Activated CD4-positive, alpha-beta memory T cell treated with anti-CD3 and anti-CD28 coated beads, Interleukin-2, amount 10 ng/mL, durations not matched to agents 7 days and 5 days (primary cell): Measurements from ENCODE around the gene ATG4D. TPM values are rescaled to one million over a fixed set of nuclear protein-coding genes. Genes with fewer than 3 reads are reported as not detected.
"Not testable (repeated sequence)": the region's sequence is repeated elsewhere in the genome, so short reads cannot be mapped to it uniquely, and the experiment has no call there.

ENCODE experiments used
- CTCF ChIA-PET: fragments of 350-600 bp; sonication (Branson Sonifier 250); formaldehyde crosslinking; loops from one replicate; lab custom pipeline; 2021; ENCODE audit warnings: antibody characterized with exemption, inconsistent platforms; lab: Charles Lee
- POLR2A ChIA-PET: fragments of 350-600 bp; sonication (Branson Sonifier 250); formaldehyde crosslinking; loops from one replicate; lab custom pipeline; 2021; ENCODE audit warnings: antibody characterized with exemption; lab: Charles Lee
- DNase-seq: peaks from one replicate; pipeline ENCODE4 v3.0.0-alpha.2; 2020
- H3K27ac Mint-ChIP-seq: one replicate; pipeline ENCODE4 v1.8.0; 2021; ENCODE audit warnings: mild to moderate bottlenecking, mixed read lengths
- H3K27me3 Mint-ChIP-seq: one replicate; pipeline ENCODE4 v1.8.0; 2021; ENCODE audit warnings: mixed read lengths
- H3K36me3 Mint-ChIP-seq: one replicate; pipeline ENCODE4 v1.8.0; 2021; ENCODE audit warnings: low read depth, mixed read lengths
- H3K4me1 Mint-ChIP-seq: one replicate; pipeline ENCODE4 v1.8.0; 2021; ENCODE audit warnings: mixed read lengths
- H3K4me3 Mint-ChIP-seq: one replicate; pipeline ENCODE4 v1.8.0; 2021; ENCODE audit warnings: mild to moderate bottlenecking, mixed read lengths
- H3K9me3 Mint-ChIP-seq: one replicate; pipeline ENCODE4 v1.8.0; 2021; ENCODE audit warnings: mixed read lengths
- total RNA-seq, 2 experiments: library from RNA; stranded (reverse); gene quantifications; one replicate each; pipeline ENCODE4 v1.2.3, GENCODE V29; 2021

ATG4D gene
- total RNA-seq, 2 experiments from 2014 or later, result 38.1 to 39.2 TPM

DNA sequence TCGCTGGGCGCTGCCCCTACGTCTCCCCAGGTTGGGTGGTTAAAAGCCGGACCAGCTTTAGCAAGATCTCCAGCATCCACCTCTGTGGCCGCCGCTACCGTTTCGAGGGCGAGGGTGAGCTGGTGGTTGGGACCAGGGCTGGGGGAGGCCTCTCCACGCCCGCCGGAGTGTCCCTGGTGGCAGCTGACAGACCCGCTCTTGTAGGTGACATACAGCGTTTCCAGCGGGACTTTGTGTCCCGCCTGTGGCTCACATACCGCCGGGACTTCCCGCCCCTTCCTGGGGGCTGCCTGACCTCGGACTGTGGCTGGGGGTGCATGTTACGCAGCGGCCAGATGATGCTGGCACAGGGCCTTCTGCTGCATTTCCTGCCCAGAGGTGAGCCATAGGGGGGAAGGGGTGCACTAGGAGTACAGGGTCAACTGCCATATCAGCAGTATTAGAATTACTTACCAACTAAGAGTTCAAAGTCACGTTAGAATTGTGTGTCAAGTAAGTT, 1.1 kb downstream of the ATG4D start:
- CTCF ChIA-PET, result no interaction called here

DNA sequence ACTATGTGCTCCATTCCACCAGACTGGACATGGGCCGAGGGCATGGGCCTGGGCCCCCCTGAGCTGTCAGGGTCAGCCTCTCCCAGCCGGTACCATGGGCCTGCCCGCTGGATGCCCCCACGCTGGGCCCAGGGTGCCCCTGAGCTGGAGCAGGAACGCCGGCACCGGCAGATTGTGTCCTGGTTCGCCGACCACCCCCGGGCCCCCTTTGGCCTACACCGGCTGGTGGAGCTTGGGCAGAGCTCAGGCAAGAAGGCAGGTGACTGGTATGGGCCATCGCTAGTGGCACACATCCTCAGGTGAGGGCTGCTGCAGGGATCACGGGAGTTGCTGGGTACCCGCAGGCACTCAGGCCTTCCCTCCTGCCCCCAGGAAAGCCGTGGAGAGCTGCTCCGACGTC, 3.1 kb downstream of the ATG4D start:
- H3K4me1 Mint-ChIP-seq, result peaks cover 22% of the 10 kb centered on the region
- peaks cover 32% of the 10 kb centered on the region for H3K36me3 Mint-ChIP-seq
- ChIA-PET CTCF (no interaction called here), POLR2A (interaction anchor here (0.9 to 1.5 kb wide), 2 partner anchors 9 to 23 kb away, joined by 3 to 4 read pairs; no protein-coding TSS in a partner anchor)
- no peak overlapping the region for H3K4me3 Mint-ChIP-seq
- DNase-seq, result no peak
- no peaks in the 10 kb centered on the region for H3K9me3 Mint-ChIP-seq
- H3K27me3 Mint-ChIP-seq, result no peaks in the 10 kb centered on the region
- H3K27ac Mint-ChIP-seq, result no peak overlapping the region

More for the DNA sequence above, 1.1 kb downstream of the ATG4D start:
- Mint-ChIP-seq H3K27ac (peak overlapping the region; percentile 84), H3K36me3 (peaks cover 13% of the 10 kb centered on the region), H3K4me3 (peak overlapping the region; percentile 91), H3K27me3 (peaks cover 10% of the 10 kb centered on the region), H3K9me3 (no peaks in the 10 kb centered on the region), H3K4me1 (peaks cover 16% of the 10 kb centered on the region)
- POLR2A ChIA-PET, result interaction anchor here (0.6 to 2.2 kb wide), 7 partner anchors 8 to 23 kb away, joined by 3 to 7 read pairs (median 4); partner anchors contain the start of gene KRI1
- no peak for DNase-seq

DNA sequence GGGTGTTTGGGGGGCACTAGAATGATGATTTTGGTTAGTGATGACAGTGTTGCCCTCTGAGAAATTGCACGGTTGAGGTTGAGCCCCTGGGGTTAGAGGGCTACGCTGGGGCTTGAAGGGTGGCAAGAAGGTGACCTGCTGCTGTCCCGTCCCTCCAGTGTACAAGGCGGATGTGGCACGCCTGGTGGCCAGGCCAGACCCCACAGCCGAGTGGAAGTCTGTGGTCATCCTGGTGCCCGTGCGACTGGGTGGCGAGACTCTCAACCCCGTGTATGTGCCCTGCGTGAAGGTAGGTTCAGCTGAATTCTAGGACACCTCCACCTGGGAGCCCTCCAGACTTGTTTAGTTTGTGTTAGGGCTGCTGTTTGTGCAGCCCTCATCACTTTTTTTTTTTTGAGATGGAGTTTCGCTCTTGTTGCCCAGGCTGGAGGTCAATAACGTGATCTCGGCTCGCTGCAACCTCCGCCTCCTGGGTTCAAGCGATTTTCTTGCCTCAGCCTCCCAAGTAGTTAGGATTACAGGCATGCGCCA, 5.1 kb downstream of the ATG4D start:
- H3K9me3 Mint-ChIP-seq, result no peaks in the 10 kb centered on the region
- DNase-seq, result no peak
- peaks cover 37% of the 10 kb centered on the region for H3K4me1 Mint-ChIP-seq
- peaks cover 51% of the 10 kb centered on the region for H3K36me3 Mint-ChIP-seq
- no peaks in the 10 kb centered on the region for H3K27me3 Mint-ChIP-seq
- ChIA-PET CTCF (no interaction called here), POLR2A (no interaction called here)
- H3K27ac Mint-ChIP-seq, result no peak overlapping the region
- H3K4me3 Mint-ChIP-seq, result no peak overlapping the region

DNA sequence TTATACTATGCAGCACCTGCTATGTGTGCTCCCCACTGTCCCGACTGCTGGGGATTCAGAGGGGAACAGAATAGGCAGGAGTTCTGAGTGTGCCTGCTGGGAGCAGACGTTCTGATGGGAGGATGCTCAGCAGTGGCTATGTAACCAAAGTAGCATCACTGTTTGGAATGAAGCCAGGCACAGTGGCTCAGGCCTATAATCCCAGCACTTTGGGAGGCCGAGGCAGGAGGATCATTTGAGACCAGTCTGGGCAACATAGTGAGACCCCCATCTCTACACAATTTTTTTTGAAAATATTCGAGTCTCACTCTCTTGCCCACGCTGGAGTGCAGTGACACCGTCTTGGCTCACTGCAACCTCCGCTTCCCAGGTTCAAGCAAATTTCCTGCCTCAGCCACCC, 6.0 kb downstream of the ATG4D start:
- Mint-ChIP-seq H3K4me1 (peaks cover 44% of the 10 kb centered on the region), H3K27ac (no peak overlapping the region), H3K27me3 (no peaks in the 10 kb centered on the region), H3K4me3 (no peak overlapping the region), H3K9me3 (no peaks in the 10 kb centered on the region), H3K36me3 (peaks cover 59% of the 10 kb centered on the region)
- ChIA-PET POLR2A (no interaction called here), CTCF (no interaction called here)
- DNase-seq, result no peak

DNA sequence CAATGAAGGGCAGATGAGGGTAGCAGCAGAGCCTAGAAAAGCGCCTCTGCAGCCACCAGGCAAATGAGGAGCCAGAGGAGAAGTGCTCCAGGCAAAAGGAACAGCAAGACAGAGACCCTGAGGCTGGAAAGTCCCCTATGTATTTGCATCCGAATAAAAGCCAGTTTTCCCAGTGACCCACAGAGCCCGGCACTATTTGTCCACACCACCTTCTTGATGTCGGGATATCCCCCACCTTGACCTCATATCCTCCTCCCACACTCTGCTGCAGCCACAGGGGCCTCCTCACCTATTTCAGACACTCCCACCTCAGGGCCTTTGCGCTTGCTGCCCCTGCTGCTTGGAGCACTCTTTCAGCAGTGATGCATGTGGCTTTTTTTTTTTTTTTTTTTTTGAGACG, 6.6 kb downstream of the ATG4D start:
- no peaks in the 10 kb centered on the region for H3K27me3 Mint-ChIP-seq
- CTCF ChIA-PET, result interaction anchor here (1.2 to 6.3 kb wide), 2 partner anchors 16 to 23 kb away, joined by 3 to 73 read pairs; partner anchors contain the start of genes CDKN2D and KRI1
- H3K27ac Mint-ChIP-seq, result no peak overlapping the region
- H3K9me3 Mint-ChIP-seq, result no peaks in the 10 kb centered on the region
- DNase-seq, result no peak
- peaks cover 44% of the 10 kb centered on the region for H3K4me1 Mint-ChIP-seq
- peaks cover 59% of the 10 kb centered on the region for H3K36me3 Mint-ChIP-seq
- H3K4me3 Mint-ChIP-seq, result no peak overlapping the region
- POLR2A ChIA-PET, result interaction anchor here (1.0 to 9.8 kb wide), 2 partner anchors 16 to 103 kb away, joined by 3 to 141 read pairs; partner anchors contain the start of genes CDKN2D and KRI1

DNA sequence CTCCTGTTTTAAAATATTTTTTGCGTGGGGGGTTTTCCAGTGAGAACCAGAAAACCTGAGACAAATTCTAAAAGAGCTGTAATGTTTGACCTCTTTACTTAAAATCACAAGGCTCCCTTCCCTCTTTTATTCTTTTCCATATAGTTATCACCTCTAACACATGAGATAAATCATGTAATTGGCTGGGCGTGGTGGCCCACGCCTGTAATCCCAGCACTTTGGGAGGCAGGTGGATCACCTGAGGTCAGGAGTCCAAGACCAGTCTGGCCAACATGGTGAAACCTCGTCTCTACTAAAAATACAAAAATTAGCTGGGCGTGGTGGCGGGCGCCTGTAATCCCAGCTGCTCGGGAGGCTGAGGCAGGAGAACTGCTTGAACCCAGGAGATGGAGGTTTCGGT, 7.3 kb downstream of the ATG4D start:
- not testable (repeated sequence) for DNase-seq, H3K27me3 Mint-ChIP-seq, H3K27ac Mint-ChIP-seq, H3K9me3 Mint-ChIP-seq, H3K4me3 Mint-ChIP-seq
- Mint-ChIP-seq H3K4me1 (peaks cover 50% of the 10 kb centered on the region), H3K36me3 (peaks cover 66% of the 10 kb centered on the region)
- CTCF ChIA-PET, result interaction anchor here (0.7 to 6.3 kb wide), 11 partner anchors 8 to 146 kb away, joined by 3 to 73 read pairs (median 4); partner anchors contain the start of genes CDKN2D and KRI1
- POLR2A ChIA-PET, result interaction anchor here (0.6 to 9.8 kb wide), 5 partner anchors 15 to 102 kb away, joined by 3 to 141 read pairs (median 3); partner anchors contain the start of genes CDKN2D and KRI1

DNA sequence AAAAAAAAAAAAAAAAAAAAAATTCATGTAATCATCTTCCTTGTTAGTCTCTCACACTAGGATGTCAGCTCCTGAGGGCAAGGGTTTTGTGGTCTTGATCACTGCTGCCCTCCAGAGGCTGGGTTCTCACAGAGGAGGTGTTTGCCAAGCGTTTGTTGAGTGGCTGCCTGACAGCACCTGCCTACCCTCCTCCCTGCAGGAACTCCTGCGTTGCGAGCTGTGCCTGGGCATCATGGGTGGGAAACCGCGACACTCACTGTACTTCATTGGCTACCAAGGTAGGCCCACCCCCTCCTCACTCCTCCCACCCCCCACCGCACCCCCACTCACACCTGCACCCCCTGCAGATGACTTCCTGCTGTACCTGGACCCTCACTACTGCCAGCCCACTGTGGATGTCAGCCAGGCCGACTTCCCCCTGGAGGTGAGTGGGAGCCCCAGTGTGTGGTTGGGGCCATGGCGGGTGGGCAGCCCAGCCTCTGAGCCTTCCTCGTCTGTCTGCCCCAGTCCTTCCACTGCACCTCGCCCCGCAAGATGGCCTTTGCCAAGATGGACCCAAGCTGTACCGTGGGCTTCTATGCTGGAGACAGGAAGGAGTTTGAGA, 8.1 kb downstream of the ATG4D start:
- Mint-ChIP-seq H3K4me1 (peaks cover 52% of the 10 kb centered on the region), H3K36me3 (peaks cover 68% of the 10 kb centered on the region), H3K27ac (peak overlapping the region; percentile 56), H3K27me3 (no peaks in the 10 kb centered on the region), H3K9me3 (no peaks in the 10 kb centered on the region), H3K4me3 (no peak overlapping the region)
- POLR2A ChIA-PET, result interaction anchor here (0.6 to 9.8 kb wide), 6 partner anchors 14 to 150 kb away, joined by 3 to 141 read pairs (median 4); partner anchors contain the start of genes CDKN2D, KRI1 and QTRT1
- DNase-seq, result peak; percentile 63
- CTCF ChIA-PET, result interaction anchor here (0.7 to 6.3 kb wide), 13 partner anchors 9 to 148 kb away, joined by 3 to 73 read pairs (median 4); partner anchors contain the start of genes CDKN2D and KRI1

DNA sequence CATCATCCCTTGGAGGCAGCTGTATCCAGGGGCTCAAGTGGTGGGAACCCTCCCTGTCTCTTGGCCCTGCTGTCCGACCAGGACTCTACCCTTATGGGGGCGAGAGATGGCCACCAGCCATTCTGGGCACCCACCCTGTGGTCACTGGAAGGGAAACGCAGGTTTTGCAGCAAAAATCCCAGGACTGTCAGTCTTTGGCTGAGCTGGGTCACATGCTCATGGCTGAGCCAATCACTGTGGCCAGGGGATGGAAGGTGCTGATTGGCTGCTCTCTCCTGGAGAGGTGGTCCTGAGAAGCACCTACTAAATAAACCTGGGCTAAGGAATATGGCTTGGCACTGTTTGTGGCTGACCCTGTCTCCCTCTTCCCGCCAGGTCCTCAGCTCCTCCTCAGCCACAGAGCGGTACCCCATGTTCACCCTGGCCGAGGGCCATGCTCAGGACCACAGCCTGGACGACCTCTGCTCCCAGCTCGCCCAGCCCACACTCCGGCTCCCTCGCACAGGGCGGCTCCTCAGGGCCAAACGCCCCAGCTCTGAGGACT, 8.9 kb downstream of the ATG4D start:
- no peak for DNase-seq
- H3K27ac Mint-ChIP-seq, result peak overlapping the region; percentile 99
- peaks cover 64% of the 10 kb centered on the region for H3K36me3 Mint-ChIP-seq
- H3K4me1 Mint-ChIP-seq, result peaks cover 49% of the 10 kb centered on the region
- no peaks in the 10 kb centered on the region for H3K9me3 Mint-ChIP-seq
- ChIA-PET CTCF (interaction anchor here (1.0 to 6.3 kb wide), 13 partner anchors 11 to 149 kb away, joined by 3 to 73 read pairs (median 6); partner anchors contain the start of genes CDKN2D, KRI1 and QTRT1), POLR2A (interaction anchor here (1.0 to 9.8 kb wide), 8 partner anchors 8 to 150 kb away, joined by 3 to 141 read pairs (median 4); partner anchors contain the start of genes CDC37, CDKN2D, KRI1 and QTRT1)
- no peak overlapping the region for H3K4me3 Mint-ChIP-seq
- H3K27me3 Mint-ChIP-seq, result no peaks in the 10 kb centered on the region

DNA sequence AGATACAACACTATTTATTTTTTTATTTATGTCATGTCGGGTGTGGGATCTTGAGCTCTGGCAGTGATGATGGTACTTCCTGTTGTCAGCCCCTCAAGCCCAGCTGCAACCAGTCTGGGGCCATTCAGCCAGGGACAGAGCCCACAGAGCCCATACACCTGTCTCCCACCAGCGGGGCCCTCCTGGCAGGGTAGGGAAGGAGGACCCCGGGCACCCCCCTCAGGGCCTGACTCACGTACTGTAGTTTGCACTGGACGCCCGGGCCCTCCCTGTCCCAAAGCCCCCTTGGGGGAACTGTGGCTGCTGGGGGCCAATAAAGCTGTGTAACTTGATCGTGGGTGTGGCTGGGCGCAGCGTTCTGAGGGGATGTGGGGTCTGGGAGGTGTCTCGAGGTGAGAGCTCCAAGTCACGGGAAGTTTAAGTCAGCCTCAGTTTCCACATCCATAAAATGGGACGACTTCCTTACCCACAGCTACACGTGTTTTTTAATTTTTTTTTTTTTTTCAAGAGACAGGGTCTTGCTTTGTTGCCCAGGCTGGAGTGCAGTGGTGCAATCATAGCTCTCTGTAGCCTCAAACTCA, 9.5 kb downstream of the ATG4D start:
- Mint-ChIP-seq H3K4me3 (peak overlapping the region; percentile 57), H3K27me3 (no peaks in the 10 kb centered on the region), H3K4me1 (peaks cover 49% of the 10 kb centered on the region), H3K27ac (peak overlapping the region; percentile 99), H3K36me3 (peaks cover 68% of the 10 kb centered on the region), H3K9me3 (no peaks in the 10 kb centered on the region)
- DNase-seq, result no peak
- ChIA-PET CTCF (interaction anchor here (1.0 to 6.3 kb wide), 15 partner anchors 12 to 149 kb away, joined by 3 to 73 read pairs (median 6); partner anchors contain the start of genes CDKN2D, KRI1 and QTRT1), POLR2A (interaction anchor here (1.0 to 9.8 kb wide), 10 partner anchors 8 to 150 kb away, joined by 3 to 141 read pairs (median 3); partner anchors contain the start of genes CDC37, CDKN2D and KRI1)

DNA sequence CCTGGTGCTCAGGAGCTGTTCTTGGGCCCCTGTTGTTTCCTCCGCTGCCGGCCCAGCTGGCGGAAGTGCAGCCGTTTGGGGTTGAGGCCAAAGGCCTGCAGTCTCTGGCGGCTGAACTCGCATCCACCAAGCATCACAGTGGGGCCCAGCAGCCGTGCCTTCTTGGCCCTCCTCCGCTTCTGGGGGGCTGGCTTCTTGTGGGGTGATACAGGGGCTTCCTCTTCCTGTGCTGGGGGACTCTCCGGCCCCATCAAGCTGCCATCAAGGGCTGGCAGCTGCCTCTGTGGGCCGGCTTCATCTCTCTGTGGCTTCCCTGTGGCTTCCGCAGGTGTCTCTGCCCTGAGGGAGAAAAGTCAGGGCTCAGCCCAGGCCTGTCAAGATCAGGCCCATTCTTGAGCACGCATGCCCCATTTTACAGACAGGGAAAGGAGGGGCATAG, 10.3 kb downstream of the ATG4D start:
- peaks cover 66% of the 10 kb centered on the region for H3K36me3 Mint-ChIP-seq
- peak overlapping the region; percentile 99 for H3K27ac Mint-ChIP-seq
- ChIA-PET CTCF (interaction anchor here (0.8 to 6.3 kb wide), 8 partner anchors 12 to 82 kb away, joined by 3 to 73 read pairs (median 8); partner anchors contain the start of genes CDKN2D and KRI1), POLR2A (interaction anchor here (0.7 to 9.8 kb wide), 12 partner anchors 9 to 164 kb away, joined by 3 to 141 read pairs (median 3); partner anchors contain the start of genes CDC37, CDKN2D, DNM2 and KEAP1)
- peak; percentile 78 for DNase-seq
- H3K4me3 Mint-ChIP-seq, result peak overlapping the region; percentile 57
- H3K4me1 Mint-ChIP-seq, result peaks cover 51% of the 10 kb centered on the region
- H3K27me3 Mint-ChIP-seq, result no peaks in the 10 kb centered on the region
- H3K9me3 Mint-ChIP-seq, result no peaks in the 10 kb centered on the region

DNA sequence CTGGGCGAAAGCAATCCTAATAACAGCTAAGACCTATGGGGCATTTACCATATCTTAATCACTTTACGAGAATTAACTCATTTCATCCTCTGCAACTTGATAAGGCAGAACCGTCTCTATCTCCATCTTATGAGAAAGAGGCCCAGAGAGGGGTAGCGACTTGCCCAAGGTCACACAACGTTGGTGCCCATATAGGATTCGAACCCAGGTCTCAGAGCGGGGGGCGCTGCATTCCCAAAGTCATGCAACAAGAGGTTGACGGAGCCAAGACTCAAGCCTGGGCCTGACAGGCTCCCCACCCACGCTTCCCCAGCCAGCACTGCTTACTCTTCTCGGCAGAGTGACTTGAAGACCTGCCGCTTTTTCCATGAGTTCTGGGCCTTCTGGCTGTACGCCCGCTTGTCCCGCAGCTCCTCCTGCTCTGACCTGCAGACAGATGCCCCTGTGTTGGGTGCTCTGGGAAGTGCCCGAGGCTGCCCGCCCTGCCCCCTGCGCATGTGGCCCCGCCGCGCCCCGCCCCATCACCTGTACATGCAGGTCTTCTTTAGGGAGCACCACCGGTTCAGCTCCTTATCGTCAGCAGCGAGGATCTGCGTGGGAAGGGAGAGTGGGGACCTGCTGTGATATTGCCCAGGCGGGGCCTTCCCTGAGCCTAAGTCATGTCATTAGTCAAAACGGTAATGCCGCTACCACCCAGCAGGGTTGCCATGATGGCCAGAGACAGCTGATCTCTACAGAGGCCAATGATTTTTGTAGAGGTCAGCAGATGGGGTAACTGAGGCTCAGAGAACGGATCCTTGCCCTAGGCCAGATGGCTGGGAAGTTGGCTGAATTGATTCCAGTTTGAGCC, 11.3 kb downstream of the ATG4D start:
- Mint-ChIP-seq H3K27me3 (no peaks in the 10 kb centered on the region), H3K9me3 (no peaks in the 10 kb centered on the region), H3K4me1 (peaks cover 51% of the 10 kb centered on the region), H3K4me3 (no peak overlapping the region), H3K27ac (peak overlapping the region; percentile 99), H3K36me3 (peaks cover 75% of the 10 kb centered on the region)
- ChIA-PET POLR2A (interaction anchor here (1.2 to 9.8 kb wide), 3 partner anchors 8 to 127 kb away, joined by 3 to 141 read pairs (median 3); partner anchors contain the start of genes CDKN2D and KRI1), CTCF (interaction anchor here (0.6 to 6.3 kb wide), 7 partner anchors 12 to 555 kb away, joined by 3 to 73 read pairs (median 12); partner anchors contain the start of genes CDKN2D and KRI1)
- DNase-seq, result no peak
